Measurements from ENCODE around the gene TMIE. TPM values are rescaled to one million over a fixed set of nuclear protein-coding genes. Genes with fewer than 3 reads are reported as not detected.

The TMIE gene
- total RNA-seq, 4 donors from 2014 or later: not detected

GRCh38 chr3:46670000-46670890 is 30.9 kb upstream of the TMIE start:
- no peaks in the 10 kb centered on the region for H3K27me3 ChIP-seq
- intact Hi-C loops (cut with DNase I; ENCODE audit: low total_unique reads): no loop called here
- no peak overlapping the region for H3K27ac ChIP-seq
- no peaks in the 10 kb centered on the region for H3K36me3 ChIP-seq
- no peak overlapping the region for H3K4me3 ChIP-seq
- no peak for TF ChIP-seq POLR2AphosphoS5 (IDR thresholded peaks at IDR 0.05)
- in situ Hi-C loops (cut with MboI; ENCODE audit: low pct_ligation_motif_present in 1 of 4, low pct_unique_long_range_greater_than_20kb in 1 of 4, low sequenced_read_pairs in 3 of 4): no loop called here
- no peak for DNase-seq
- H3K9me3 ChIP-seq: no peaks in the 10 kb centered on the region
- H3K4me1 ChIP-seq: no peaks in the 10 kb centered on the region
- 90% methylated on average over 17 of the region's 17 CpGs; no CpG with 5 or more reads in 1 of the 2 donors for WGBS, 2 donors (ENCODE audit: low coverage in 1 of 2)

GRCh38 chr3:46670891-46671427 is 30.2 kb upstream of the TMIE start:
- H3K27me3 ChIP-seq: no peaks in the 10 kb centered on the region
- H3K4me3 ChIP-seq: no peak overlapping the region
- no peak overlapping the region for H3K27ac ChIP-seq
- peak; percentile 5 for DNase-seq
- H3K36me3 ChIP-seq: no peaks in the 10 kb centered on the region
- in situ Hi-C loops (cut with MboI; ENCODE audit: low pct_ligation_motif_present in 1 of 4, low pct_unique_long_range_greater_than_20kb in 1 of 4, low sequenced_read_pairs in 3 of 4) (no loop called here), intact Hi-C loops (cut with DNase I; ENCODE audit: low total_unique reads) (no loop called here)
- H3K4me1 ChIP-seq: no peaks in the 10 kb centered on the region
- H3K9me3 ChIP-seq: no peaks in the 10 kb centered on the region
- 90% methylated on average over 4 of the region's 4 CpGs; no CpG with 5 or more reads in 1 of the 2 donors for WGBS, 2 donors (ENCODE audit: low coverage in 1 of 2)
- no peak for TF ChIP-seq POLR2AphosphoS5 (IDR thresholded peaks at IDR 0.05)
- no peak for TF ChIP-seq POLR2A (IDR thresholded peaks at IDR 0.05)
- no peak for TF ChIP-seq CTCF (IDR thresholded peaks at IDR 0.05)
- TF ChIP-seq EP300 (IDR thresholded peaks at IDR 0.05; ENCODE audit: low read depth): no peak

GRCh38 chr3:46671541-46672348 is 29.4 kb upstream of the TMIE start:
- TF ChIP-seq CTCF (IDR thresholded peaks at IDR 0.05): no peak
- no peak for TF ChIP-seq POLR2AphosphoS5 (IDR thresholded peaks at IDR 0.05)
- no peak for TF ChIP-seq POLR2A (IDR thresholded peaks at IDR 0.05)
- no peak for TF ChIP-seq EP300 (IDR thresholded peaks at IDR 0.05; ENCODE audit: low read depth)
- Histone ChIP-seq H3K9me3 (no peaks in the 10 kb centered on the region), H3K4me1 (no peaks in the 10 kb centered on the region), H3K4me3 (no peak overlapping the region), H3K27me3 (no peaks in the 10 kb centered on the region), H3K27ac (no peak overlapping the region), H3K36me3 (no peaks in the 10 kb centered on the region)
- intact Hi-C loops (cut with DNase I; ENCODE audit: low total_unique reads): no loop called here
- peak; percentile 5 for DNase-seq
- 90% methylated on average over 25 of the region's 25 CpGs; no CpG with 5 or more reads in 1 of the 2 donors for WGBS, 2 donors (ENCODE audit: low coverage in 1 of 2)
- in situ Hi-C loops (cut with MboI; ENCODE audit: low pct_ligation_motif_present in 1 of 4, low pct_unique_long_range_greater_than_20kb in 1 of 4, low sequenced_read_pairs in 3 of 4): no loop called here

GRCh38 chr3:46672349-46672695 is 28.9 kb upstream of the TMIE start:
- in situ Hi-C loops (cut with MboI; ENCODE audit: low pct_ligation_motif_present in 1 of 4, low pct_unique_long_range_greater_than_20kb in 1 of 4, low sequenced_read_pairs in 3 of 4): no loop called here
- Histone ChIP-seq H3K27me3 (no peaks in the 10 kb centered on the region), H3K27ac (no peak overlapping the region), H3K4me1 (no peaks in the 10 kb centered on the region), H3K4me3 (no peak overlapping the region), H3K9me3 (no peaks in the 10 kb centered on the region), H3K36me3 (no peaks in the 10 kb centered on the region)
- TF ChIP-seq POLR2A (IDR thresholded peaks at IDR 0.05) (no peak), CTCF (IDR thresholded peaks at IDR 0.05) (no peak), EP300 (IDR thresholded peaks at IDR 0.05; ENCODE audit: low read depth) (no peak), POLR2AphosphoS5 (IDR thresholded peaks at IDR 0.05) (no peak)
- WGBS, 2 donors (ENCODE audit: low coverage in 1 of 2): 86 to 94% methylated on average over 5 to 6 of the region's 6 CpGs
- DNase-seq: peak; percentile 4
- intact Hi-C loops (cut with DNase I; ENCODE audit: low total_unique reads): no loop called here
